HFFc6 (cell line): ENCODE measurements around the gene GPSM1. TPM values are rescaled to one million over a fixed set of nuclear protein-coding genes. Genes with fewer than 3 reads are reported as not detected.

ENCODE experiments used
- DNase-seq: peaks from one replicate; pipeline ENCODE4 v3.0.0-alpha.2; 2018
- H3K27ac Mint-ChIP-seq: 2 replicates; pipeline ENCODE4 v1.8.0; 2020; ENCODE audit warnings: mild to moderate bottlenecking, mixed read lengths
- H3K27me3 Mint-ChIP-seq: 2 replicates; pipeline ENCODE4 v1.8.0; 2021; ENCODE audit warnings: mild to moderate bottlenecking, moderate library complexity, mixed read lengths; ENCODE audit not compliant: insufficient read depth
- H3K36me3 Mint-ChIP-seq: 2 replicates; pipeline ENCODE4 v1.8.0; 2021; ENCODE audit warnings: low read depth, mixed read lengths
- H3K4me1 Mint-ChIP-seq: 2 replicates; pipeline ENCODE4 v1.8.0; 2020; ENCODE audit warnings: low read depth, mixed read lengths
- H3K4me3 Mint-ChIP-seq: 2 replicates; pipeline ENCODE4 v1.8.0; 2020; ENCODE audit warnings: mild to moderate bottlenecking, moderate library complexity, mixed read lengths
- H3K9me3 Mint-ChIP-seq: 2 replicates; pipeline ENCODE4 v1.8.0; 2020; ENCODE audit warnings: mild to moderate bottlenecking, mixed read lengths
- total RNA-seq, 6 experiments: library from RNA; stranded (reverse); fragmentation: NEBNext Ultra II Directional; extraction: Animal tissue kit (Norgen Biotek cat#: 25700); gene quantifications; 2 replicates in 1 of 6; 3 replicates in 5 of 6; pipeline ENCODE4 v1.2.3, GENCODE V29; 2021
- TF ChIP-seq, protein P1 (sequence below): fragments of 200-600 bp; sonication (generic); IDR thresholded peaks from 2 replicates; pipeline ENCODE4 v1.5.0; 2021; ENCODE audit warnings: antibody characterized with exemption, mild to moderate bottlenecking

GPSM1 gene
- total RNA-seq, 6 experiments from 2014 or later = 50.9 to 60.2 (median 55.0) TPM

DNA sequence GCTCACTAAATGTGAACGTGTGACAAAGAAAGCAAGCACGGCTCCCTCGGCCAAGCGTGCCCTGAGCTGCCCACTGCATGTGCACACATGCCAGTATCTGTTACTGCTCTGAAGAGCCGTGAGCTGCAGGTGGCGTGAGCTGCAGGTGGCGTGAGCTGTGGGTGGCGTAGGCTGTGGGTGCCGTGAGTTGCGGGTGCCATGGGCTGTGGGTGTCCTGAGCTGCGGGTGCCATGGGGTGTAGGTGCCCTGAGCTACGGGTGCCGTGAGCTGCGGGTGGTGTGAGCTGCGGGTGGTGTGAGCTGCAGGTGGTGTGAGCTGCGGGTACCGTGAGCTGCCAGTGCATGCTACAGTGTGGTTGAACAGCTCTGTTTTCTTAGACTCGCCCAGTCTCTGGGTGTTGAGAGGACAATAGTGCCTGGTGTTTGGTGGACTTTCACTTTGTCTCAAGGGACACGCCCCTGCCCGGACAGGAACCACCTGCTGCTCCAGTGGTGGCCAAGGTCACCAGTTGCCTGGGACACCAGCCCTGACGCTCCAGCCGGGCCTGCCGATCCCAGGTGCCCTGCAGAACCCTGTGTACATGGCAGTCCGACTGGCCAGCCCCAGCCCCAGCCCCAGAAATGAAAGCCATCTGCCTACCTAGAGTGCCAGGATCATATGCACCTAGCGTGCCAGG is 30.2 kb upstream of the GPSM1 start:
- no peak for DNase-seq
- TF ChIP-seq, protein P1, sequence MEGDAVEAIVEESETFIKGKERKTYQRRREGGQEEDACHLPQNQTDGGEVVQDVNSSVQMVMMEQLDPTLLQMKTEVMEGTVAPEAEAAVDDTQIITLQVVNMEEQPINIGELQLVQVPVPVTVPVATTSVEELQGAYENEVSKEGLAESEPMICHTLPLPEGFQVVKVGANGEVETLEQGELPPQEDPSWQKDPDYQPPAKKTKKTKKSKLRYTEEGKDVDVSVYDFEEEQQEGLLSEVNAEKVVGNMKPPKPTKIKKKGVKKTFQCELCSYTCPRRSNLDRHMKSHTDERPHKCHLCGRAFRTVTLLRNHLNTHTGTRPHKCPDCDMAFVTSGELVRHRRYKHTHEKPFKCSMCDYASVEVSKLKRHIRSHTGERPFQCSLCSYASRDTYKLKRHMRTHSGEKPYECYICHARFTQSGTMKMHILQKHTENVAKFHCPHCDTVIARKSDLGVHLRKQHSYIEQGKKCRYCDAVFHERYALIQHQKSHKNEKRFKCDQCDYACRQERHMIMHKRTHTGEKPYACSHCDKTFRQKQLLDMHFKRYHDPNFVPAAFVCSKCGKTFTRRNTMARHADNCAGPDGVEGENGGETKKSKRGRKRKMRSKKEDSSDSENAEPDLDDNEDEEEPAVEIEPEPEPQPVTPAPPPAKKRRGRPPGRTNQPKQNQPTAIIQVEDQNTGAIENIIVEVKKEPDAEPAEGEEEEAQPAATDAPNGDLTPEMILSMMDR = no peak
- Mint-ChIP-seq H3K27ac (no peak overlapping the region), H3K4me1 (no peaks in the 10 kb centered on the region), H3K27me3 (peaks cover 7% of the 10 kb centered on the region), H3K36me3 (no peaks in the 10 kb centered on the region), H3K4me3 (no peak overlapping the region), H3K9me3 (no peaks in the 10 kb centered on the region)

DNA sequence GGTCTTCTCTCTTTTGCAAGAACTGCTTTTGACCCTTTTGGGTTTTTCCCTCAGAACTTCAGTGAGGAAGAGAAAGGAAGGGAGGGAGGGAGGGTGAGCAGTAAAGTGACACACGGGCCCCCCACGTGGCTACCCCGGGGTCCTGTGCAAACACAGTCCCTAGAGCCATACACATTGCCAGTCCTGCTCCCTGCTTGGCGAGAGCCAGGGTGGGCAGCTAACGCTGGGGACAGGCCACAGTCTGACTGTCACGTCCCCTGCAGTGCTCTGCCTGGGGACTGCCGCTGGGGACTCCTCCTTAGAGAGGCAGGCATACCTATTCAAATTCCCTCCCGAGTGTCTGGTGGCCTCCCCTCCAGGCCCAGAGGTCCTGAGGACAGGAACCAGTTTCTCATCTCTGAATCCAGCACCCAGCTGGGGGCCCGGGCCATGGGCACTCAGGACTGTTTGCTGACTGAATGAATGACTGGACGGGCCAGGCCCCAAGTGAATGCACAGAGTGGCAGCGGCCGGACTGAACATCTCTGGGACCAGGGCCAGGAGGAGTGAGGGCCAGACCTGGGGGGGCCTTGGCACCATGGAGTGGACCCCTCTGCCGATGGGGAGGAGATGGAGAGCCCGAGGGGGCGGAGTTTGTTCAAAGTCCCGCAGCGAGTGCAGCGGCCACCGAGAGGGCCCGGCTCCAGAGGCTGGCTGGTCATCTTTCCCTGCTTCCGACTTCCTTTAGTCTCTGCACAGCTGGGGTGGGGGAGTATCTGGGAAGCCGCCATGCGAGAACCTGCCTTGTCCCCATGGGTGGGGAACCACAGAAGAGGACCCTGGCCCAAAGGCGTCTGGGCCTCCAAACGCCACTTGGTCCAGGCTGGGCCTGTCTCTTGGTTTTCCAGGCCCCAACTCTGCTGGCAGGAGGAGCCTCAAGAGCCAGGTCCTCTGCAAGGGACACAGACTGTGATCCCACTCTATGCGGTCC is 29.3 kb upstream of the GPSM1 start:
- no peak overlapping the region for H3K27ac Mint-ChIP-seq
- H3K36me3 Mint-ChIP-seq = no peaks in the 10 kb centered on the region
- H3K4me1 Mint-ChIP-seq = no peaks in the 10 kb centered on the region
- H3K27me3 Mint-ChIP-seq = peaks cover 13% of the 10 kb centered on the region
- no peak for DNase-seq
- no peak overlapping the region for H3K4me3 Mint-ChIP-seq
- TF ChIP-seq, protein P1 = no peak
- no peaks in the 10 kb centered on the region for H3K9me3 Mint-ChIP-seq

DNA sequence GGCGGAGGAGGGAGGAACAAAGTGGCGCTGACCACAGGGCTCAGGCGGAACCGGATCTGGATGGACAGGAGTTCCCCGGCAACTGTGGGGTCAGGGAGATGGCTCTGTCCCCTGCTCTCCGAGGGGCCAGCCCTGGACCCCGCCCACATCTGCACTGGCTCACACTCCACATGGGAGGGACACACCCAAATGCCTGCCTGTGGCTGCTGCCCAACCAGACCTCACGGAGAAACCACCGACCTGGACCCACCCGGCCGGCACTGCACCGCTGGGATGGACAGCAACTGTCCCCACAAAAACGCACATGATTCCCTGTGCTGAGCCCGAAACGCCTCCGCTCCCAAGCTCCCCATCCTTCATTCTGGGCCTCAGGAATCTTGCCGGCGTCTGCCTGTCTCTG is 28.2 kb upstream of the GPSM1 start:
- Mint-ChIP-seq H3K9me3 (no peaks in the 10 kb centered on the region), H3K27ac (no peak overlapping the region), H3K27me3 (peaks cover 15% of the 10 kb centered on the region), H3K36me3 (no peaks in the 10 kb centered on the region), H3K4me3 (no peak overlapping the region), H3K4me1 (no peaks in the 10 kb centered on the region)
- no peak for DNase-seq
- TF ChIP-seq, protein P1 = no peak

DNA sequence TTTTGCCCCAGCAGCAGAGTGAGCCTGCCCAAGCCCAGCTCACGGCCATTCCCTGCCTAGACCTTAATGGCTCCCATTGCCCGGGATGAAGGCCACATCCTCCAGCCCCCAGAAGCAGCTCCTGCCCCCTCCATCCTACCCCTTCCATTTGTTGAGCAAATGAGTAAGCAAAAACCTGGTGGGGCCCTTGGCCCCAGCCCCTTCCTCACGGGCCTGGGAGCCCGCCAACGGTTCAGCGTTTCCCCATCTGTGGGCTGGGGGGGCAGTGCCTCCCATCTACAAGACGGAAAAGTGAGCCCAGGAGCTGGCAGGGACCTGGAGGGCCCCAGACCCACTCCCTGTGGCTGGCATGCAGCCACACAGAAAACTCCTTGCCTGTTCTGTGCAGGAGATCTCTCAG is 27.8 kb upstream of the GPSM1 start:
- H3K27me3 Mint-ChIP-seq = peaks cover 15% of the 10 kb centered on the region

DNA sequence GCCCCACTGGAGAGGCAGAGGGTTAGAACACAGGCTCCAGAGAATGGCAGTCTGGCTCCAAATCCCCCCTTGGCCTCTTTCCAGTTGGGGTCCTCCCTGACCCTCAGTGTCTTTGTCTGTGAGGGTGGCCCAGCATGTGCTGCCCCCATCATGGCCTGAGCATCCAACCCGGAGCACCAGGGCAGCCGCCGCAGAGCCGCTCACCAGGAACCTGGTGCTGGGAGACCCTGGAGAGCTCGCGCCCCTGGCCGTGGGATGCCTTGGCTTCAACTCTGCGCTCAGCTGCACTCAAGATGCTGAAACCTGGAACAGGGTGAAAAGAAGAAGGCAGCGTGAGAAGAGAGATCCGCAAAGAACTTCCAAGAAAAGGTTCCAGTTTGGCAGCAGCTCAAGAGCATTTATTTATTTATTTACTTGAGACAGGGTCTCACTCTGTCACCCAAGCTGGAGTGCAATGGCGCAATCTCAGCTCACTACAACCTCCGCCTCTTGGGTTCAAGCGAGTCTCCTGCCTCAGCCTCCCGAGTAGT is 27.3 kb upstream of the GPSM1 start:
- H3K27me3 Mint-ChIP-seq = peaks cover 15% of the 10 kb centered on the region
- no peak overlapping the region for H3K4me3 Mint-ChIP-seq
- H3K9me3 Mint-ChIP-seq = no peaks in the 10 kb centered on the region
- H3K4me1 Mint-ChIP-seq = no peaks in the 10 kb centered on the region
- H3K27ac Mint-ChIP-seq = no peak overlapping the region
- DNase-seq = no peak
- TF ChIP-seq, protein P1 = no peak
- no peaks in the 10 kb centered on the region for H3K36me3 Mint-ChIP-seq

More for the DNA sequence above, 27.8 kb upstream of the GPSM1 start:
- Mint-ChIP-seq H3K9me3 (no peaks in the 10 kb centered on the region), H3K36me3 (no peaks in the 10 kb centered on the region), H3K4me3 (no peak overlapping the region), H3K4me1 (no peaks in the 10 kb centered on the region), H3K27ac (no peak overlapping the region)
- TF ChIP-seq, protein P1 = no peak
- DNase-seq = no peak
